ENCODE results near the gene INTS12.

GRCh38 chr4:105657117-105657765 is 51.2 kb downstream of the INTS12 start:
- no peak for TF ChIP-seq CTCF (conservative IDR thresholded peaks at IDR 0.05; ENCODE audit: low read depth, low read length)
- TF ChIP-seq EZH2phosphoT487 (IDR thresholded peaks at IDR 0.05; ENCODE audit: borderline replicate concordance, low read length) = no peak
- TF ChIP-seq EZH2 (IDR thresholded peaks at IDR 0.05; ENCODE audit: low read length, unreplicated experiment) = no peak

Data from PC-3 (cell line).